AG04450 (cell line): ENCODE data around the gene MSI2. TPM values are rescaled to one million over a fixed set of nuclear protein-coding genes. Genes with fewer than 3 reads are reported as not detected.
"Not testable (repeated sequence)": the region's sequence is repeated elsewhere in the genome, so short reads cannot be mapped to it uniquely, and the experiment has no call there.

Experiments used
- CTCF ChIA-PET: fragments of 300-600, 350-600 bp; formaldehyde crosslinking; extraction: SDS; loops from one replicate; lab custom pipeline; 2022; ENCODE audit warnings: antibody characterized with exemption, inconsistent platforms; lab: Charles Lee
- POLR2A ChIA-PET: fragments of 350-600 bp; formaldehyde crosslinking; extraction: SDS; loops from one replicate; lab custom pipeline; 2021; ENCODE audit warnings: antibody characterized with exemption, inconsistent platforms; lab: Yijun Ruan, JAX
- DNase-seq: peaks from one replicate; pipeline ENCODE4 v3.0.0-alpha.2; 2011; ENCODE audit warnings: low read depth, low spot score
- H3K27ac ChIP-seq: one replicate; pipeline ENCODE4 v1.5.1; 2012; ENCODE audit warnings: low read depth, low read length, control low read depth
- H3K27me3 ChIP-seq: one replicate; pipeline ENCODE4 v1.6.0; 2012; ENCODE audit warnings: low read length; ENCODE audit not compliant: control insufficient read depth, insufficient read depth
- H3K4me3 ChIP-seq: 2 replicates; pipeline ENCODE4 v1.5.1; 2011; ENCODE audit warnings: mild to moderate bottlenecking, low read depth, low read length, control low read depth
- H3K9me3 ChIP-seq: 2 replicates; pipeline ENCODE4 v1.5.1; 2012; ENCODE audit warnings: low read length; ENCODE audit not compliant: control insufficient read depth, insufficient read depth
- CTCF ChIP-seq: IDR thresholded peaks from 2 replicates; pipeline ENCODE4 v1.5.1; 2011; ENCODE audit warnings: low read depth, low read length, control low read depth, inconsistent platforms
- polyA plus RNA-seq: library from polyadenylated mRNA; depleted of rRNA; stranded (reverse); fragments of >200 nt; gene quantifications from 2 replicates; pipeline ENCODE4 v1.2.3, GENCODE V29; 2011

Gene MSI2
- polyA plus RNA-seq, 1 experiment, result 26.2 TPM

- Histone ChIP-seq H3K27ac (peak overlapping the region; percentile 79), H3K4me3 (peak overlapping the region; percentile 3; the same call in 1 of the 2 replicates), H3K9me3 (peaks cover 7% of the 10 kb centered on the region), H3K27me3 (no peaks in the 10 kb centered on the region)
- POLR2A ChIA-PET, result interaction anchor here (0.6 kb wide), 1 partner anchor 1211 kb away, joined by 4 read pairs; no protein-coding TSS in a partner anchor
- peak; percentile 26 for DNase-seq
- TF ChIP-seq CTCF, result no peak
- CTCF ChIA-PET, result no interaction called here
Measured at GRCh38 chr17:57295526-57296023, 39.3 kb downstream of the MSI2 start.

GRCh38 chr17:57296231-57296630, 39.9 kb downstream of the MSI2 start:
- POLR2A ChIA-PET, result no interaction called here
- CTCF ChIA-PET, result no interaction called here
- no peak for DNase-seq
- no peak for TF ChIP-seq CTCF
- Histone ChIP-seq H3K4me3 (no peak overlapping the region), H3K9me3 (peaks cover 7% of the 10 kb centered on the region), H3K27ac (no peak overlapping the region), H3K27me3 (no peaks in the 10 kb centered on the region)

- Histone ChIP-seq H3K4me3 (no peak overlapping the region), H3K9me3 (peaks cover 7% of the 10 kb centered on the region), H3K27me3 (no peaks in the 10 kb centered on the region), H3K27ac (no peak overlapping the region)
- TF ChIP-seq CTCF, result no peak
- CTCF ChIA-PET, result no interaction called here
- no peak for DNase-seq
- POLR2A ChIA-PET, result no interaction called here
Measured at GRCh38 chr17:57299176-57299575, 42.9 kb downstream of the MSI2 start.

GRCh38 chr17:57300592-57300991, 44.3 kb downstream of the MSI2 start:
- H3K27me3 ChIP-seq, DNase-seq, H3K9me3 ChIP-seq, H3K4me3 ChIP-seq, H3K27ac ChIP-seq, POLR2A ChIA-PET: not testable (repeated sequence)
- CTCF ChIA-PET, result interaction anchor here (0.6 kb wide), 1 partner anchor 215 kb away, joined by 5 read pairs; no protein-coding TSS in a partner anchor

GRCh38 chr17:57302690-57303465, 46.6 kb downstream of the MSI2 start:
- POLR2A ChIA-PET, result no interaction called here
- CTCF ChIA-PET, result interaction anchor here (2.6 kb wide), 1 partner anchor 60 kb away, joined by 8 read pairs; no protein-coding TSS in a partner anchor

More at GRCh38 chr17:57302690-57303465, 46.6 kb downstream of the MSI2 start:
- H3K27ac ChIP-seq, result no peak overlapping the region
- H3K9me3 ChIP-seq, result peaks cover 7% of the 10 kb centered on the region
- DNase-seq, result no peak
- TF ChIP-seq CTCF, result no peak
- H3K27me3 ChIP-seq, result no peaks in the 10 kb centered on the region
- no peak overlapping the region for H3K4me3 ChIP-seq
